Right lobe of liver (tissue), 4 donors: ENCODE results near the gene ITSN1.
A peak's percentile ranks its signal among the peaks of the same experiment; 100 is the strongest.

ENCODE experiments used
- CTCF ChIP-seq, 4 donors: fragments of 200-600 bp in 3 of 4; fragments of 450-650 bp in 1 of 4; IDR thresholded peaks; one replicate each; pipeline versions ENCODE4 v1.5.1 to v1.8.0; 2016 to 2022; ENCODE audit warnings: antibody characterized with exemption in 4 of 4, mild to moderate bottlenecking in 2 of 4
- POLR2A ChIP-seq: fragments of 450-650 bp; IDR thresholded peaks from one replicate; pipeline ENCODE4 v1.6.1; 2017; ENCODE audit warnings: antibody characterized with exemption, mild to moderate bottlenecking
- donor health status: DM: no; HTN: no; CAD: no.
- donor health status: DM: no; HTN: no; CAD: no.
- donor health status: DM: no; HTN: yes; CAD: no.

- peak in 3 of 4 donors; percentile 28 to 56 (median 43) for TF ChIP-seq CTCF (IDR thresholded peaks at IDR 0.05)
- TF ChIP-seq POLR2A = no peak
These were observed 259.3 kb downstream of the ITSN1 start for GRCh38 chr21:33901412-33902288.
